Loucy (cell line): Measurements from ENCODE around the gene SAMD14.

Experiments
- H2AFZ ChIP-seq: fragments of 200-600 bp; sonication (generic); 2 replicates; pipeline ENCODE4 v1.6.0; 2016; ENCODE audit warnings: antibody characterized with exemption, mild to moderate bottlenecking, low read length, moderate library complexity
- H3F3A ChIP-seq: fragments of 200-600 bp; 2 replicates; pipeline ENCODE4 v1.6.0; 2016; ENCODE audit warnings: antibody characterized with exemption, low read depth, mild to moderate bottlenecking
- H3K27me3 ChIP-seq: fragments of 200-600 bp; sonication (generic); 2 replicates; pipeline ENCODE4 v1.6.1; 2014; ENCODE audit warnings: low read length, mild to moderate bottlenecking; ENCODE audit not compliant: insufficient read depth, poor library complexity, severe bottlenecking
- H3K36me3 ChIP-seq: fragments of 200-600 bp; sonication (generic); 2 replicates; pipeline ENCODE4 v1.6.1; 2016; ENCODE audit warnings: low read length; ENCODE audit not compliant: insufficient read depth
- H3K4me1 ChIP-seq: fragments of 200-600 bp; sonication (generic); 2 replicates; pipeline ENCODE4 v1.5.1; 2014; ENCODE audit warnings: low read length, mild to moderate bottlenecking; ENCODE audit not compliant: insufficient read depth, poor library complexity, severe bottlenecking
- H3K4me2 ChIP-seq: fragments of 200-600 bp; sonication (generic); 2 replicates; pipeline ENCODE4 v1.6.0; 2014; ENCODE audit warnings: antibody characterized with exemption, low read length, low read depth, mild to moderate bottlenecking; ENCODE audit not compliant: poor library complexity, severe bottlenecking
- H3K4me3 ChIP-seq: fragments of 200-600 bp; sonication (generic); 2 replicates; pipeline ENCODE4 v1.5.1; 2014; ENCODE audit warnings: low read length, mild to moderate bottlenecking, mixed read lengths; ENCODE audit not compliant: poor library complexity, severe bottlenecking
- H3K79me2 ChIP-seq: fragments of 200-600 bp; sonication (generic); 2 replicates; pipeline ENCODE4 v1.6.1; 2014; ENCODE audit warnings: low read length; ENCODE audit not compliant: insufficient read depth
- H3K9ac ChIP-seq: fragments of 200-600 bp; sonication (generic); 2 replicates; pipeline ENCODE4 v1.6.0; 2014; ENCODE audit warnings: mild to moderate bottlenecking, low read depth, low read length, moderate library complexity; ENCODE audit not compliant: poor library complexity, severe bottlenecking
- H3K9me2 ChIP-seq: fragments of 200-600 bp; sonication (generic); replicated peaks from 2 replicates; pipeline ENCODE4 v1.6.1; 2016; ENCODE audit warnings: low read depth, low read length, mixed read lengths
- H3K9me3 ChIP-seq: fragments of 200-600 bp; sonication (generic); 2 replicates; pipeline ENCODE4 v1.6.1; 2014; ENCODE audit warnings: mild to moderate bottlenecking, antibody characterized with exemption, low read length, low read depth; ENCODE audit not compliant: insufficient read depth
- H4K20me1 ChIP-seq: fragments of 200-600 bp; sonication (generic); 2 replicates; pipeline ENCODE4 v1.6.0; 2014; ENCODE audit warnings: antibody characterized with exemption, low read length, mild to moderate bottlenecking; ENCODE audit not compliant: insufficient read depth, poor library complexity, severe bottlenecking
- CTCF ChIP-seq: fragments of 200-600 bp; sonication (generic); conservative IDR thresholded peaks from 2 replicates; pipeline ENCODE4 v1.5.1; 2014; ENCODE audit warnings: mild to moderate bottlenecking, antibody characterized with exemption, low read length
- EZH2phosphoT487 ChIP-seq: fragments of 200-600 bp; IDR thresholded peaks from 2 replicates; pipeline ENCODE4 v1.6.1; 2018; ENCODE audit warnings: antibody characterized with exemption, mild to moderate bottlenecking, moderate library complexity, borderline replicate concordance

Gene SAMD14

GRCh38 chr17:50153650-50154575 is 24.0 kb upstream of the SAMD14 start:
- H3K4me3 ChIP-seq, result no peak overlapping the region
- no peaks in the 10 kb centered on the region for H3K27me3 ChIP-seq
- H3K9me2 ChIP-seq, result no peaks in the 10 kb centered on the region
- no peak overlapping the region for H3K4me2 ChIP-seq
- no peak overlapping the region for H3K9ac ChIP-seq
- peaks cover 19% of the 10 kb centered on the region for H3K79me2 ChIP-seq
- no peaks in the 10 kb centered on the region for H3K36me3 ChIP-seq
- no peaks in the 10 kb centered on the region for H3K9me3 ChIP-seq
- peaks cover 14% of the 10 kb centered on the region for H4K20me1 ChIP-seq
- peaks cover 34% of the 10 kb centered on the region for H3K4me1 ChIP-seq
- H2AFZ ChIP-seq, result no peak overlapping the region
- TF ChIP-seq CTCF (no peak), EZH2phosphoT487 (no peak)
- H3F3A ChIP-seq, result no peaks in the 10 kb centered on the region

GRCh38 chr17:50152736-50153135 is 22.8 kb upstream of the SAMD14 start:
- H3K27me3 ChIP-seq, result no peaks in the 10 kb centered on the region
- peak overlapping the region; percentile 92 for H3K4me2 ChIP-seq
- H3K9ac ChIP-seq, result peak overlapping the region; percentile 78
- no peaks in the 10 kb centered on the region for H3K36me3 ChIP-seq
- H3K79me2 ChIP-seq, result peaks cover 31% of the 10 kb centered on the region
- H3K9me2 ChIP-seq, result no peaks in the 10 kb centered on the region
- no peak overlapping the region for H2AFZ ChIP-seq
- peaks cover 26% of the 10 kb centered on the region for H4K20me1 ChIP-seq
- H3F3A ChIP-seq, result no peaks in the 10 kb centered on the region
- peaks cover 31% of the 10 kb centered on the region for H3K4me1 ChIP-seq
- no peaks in the 10 kb centered on the region for H3K9me3 ChIP-seq
- H3K4me3 ChIP-seq, result peak overlapping the region; percentile 82
- TF ChIP-seq CTCF, result no peak
- TF ChIP-seq EZH2phosphoT487, result no peak

- Histone ChIP-seq H3K79me2 (peaks cover 38% of the 10 kb centered on the region), H3K9ac (peak overlapping the region; percentile 78), H3K36me3 (no peaks in the 10 kb centered on the region), H2AFZ (peak overlapping the region; percentile 30; the same call in 1 of the 2 replicates), H3K4me3 (peak overlapping the region; percentile 82), H4K20me1 (peaks cover 33% of the 10 kb centered on the region), H3K9me2 (no peaks in the 10 kb centered on the region), H3K4me1 (peaks cover 37% of the 10 kb centered on the region), H3K9me3 (no peaks in the 10 kb centered on the region), H3K27me3 (no peaks in the 10 kb centered on the region), H3F3A (no peaks in the 10 kb centered on the region), H3K4me2 (peak overlapping the region; percentile 92)
- TF ChIP-seq CTCF (no peak), EZH2phosphoT487 (no peak)
Observed at GRCh38 chr17:50151937-50152547, 22.1 kb upstream of the SAMD14 start.
